ENCODE results near the gene TRIM69. TPM values are rescaled to one million over a fixed set of nuclear protein-coding genes. Genes with fewer than 3 reads are reported as not detected.
A peak's percentile ranks its signal among the peaks of the same experiment; 100 is the strongest.
"Not testable (repeated sequence)": the region's sequence is repeated elsewhere in the genome, so short reads cannot be mapped to it uniquely, and the experiment has no call there.

The TRIM69 gene
- polyA plus RNA-seq, 4 donors = 8.1 to 18.5 (median 10.9) TPM

- not testable (repeated sequence) for DNase-seq; H3K27me3 ChIP-seq (ENCODE audit: control insufficient read depth in 3 of 3, insufficient read depth in 3 of 3, low read length in 3 of 3); H3K36me3 ChIP-seq (ENCODE audit: control insufficient read depth in 3 of 3, insufficient read depth in 2 of 3, low read depth in 1 of 3, low read length in 3 of 3); H3K4me1 ChIP-seq (ENCODE audit: control insufficient read depth in 3 of 3, insufficient read depth in 2 of 3, low read depth in 1 of 3, low read length in 2 of 3); H3K9me3 ChIP-seq (ENCODE audit: control insufficient read depth in 2 of 2, insufficient read depth in 1 of 2, low read depth in 1 of 2, low read length in 1 of 2); H3K27ac ChIP-seq (ENCODE audit: low read depth in 1 of 3, low read length in 2 of 3); FAIRE-seq; H3K4me3 ChIP-seq (ENCODE audit: low read depth in 1 of 3, low read length in 3 of 3)
- 70 to 84% (median 74%) methylated on average over 11 to 23 of the region's 24 CpGs for WGBS, 3 donors
Measured at GRCh38 chr15:44739222-44739847, 3.0 kb downstream of the TRIM69 start.

GRCh38 chr15:44743454-44743853 lies 7.1 kb downstream of the TRIM69 start:
- WGBS, 3 donors = 85 to 100% (median 95%) methylated on average over 1 to 2 of the region's 2 CpGs
- not testable (repeated sequence) for FAIRE-seq; H3K27ac ChIP-seq (ENCODE audit: low read depth in 1 of 3, low read length in 2 of 3)

GRCh38 chr15:44753345-44753744 lies 17.0 kb downstream of the TRIM69 start:
- DNase-seq = no peak
- Histone ChIP-seq H3K27me3 (ENCODE audit: control insufficient read depth in 3 of 3, insufficient read depth in 3 of 3, low read length in 3 of 3) (peaks cover 0 to 5% (median 0%) of the 10 kb centered on the region in 3 donors), H3K4me3 (ENCODE audit: low read depth in 1 of 3, low read length in 3 of 3) (no peak overlapping the region), H3K27ac (ENCODE audit: low read depth in 1 of 3, low read length in 2 of 3) (no peak overlapping the region), H3K36me3 (ENCODE audit: control insufficient read depth in 3 of 3, insufficient read depth in 2 of 3, low read depth in 1 of 3, low read length in 3 of 3) (no peaks in the 10 kb centered on the region), H3K9me3 (ENCODE audit: control insufficient read depth in 2 of 2, insufficient read depth in 1 of 2, low read depth in 1 of 2, low read length in 1 of 2) (peaks cover 0 to 17% of the 10 kb centered on the region in 2 donors), H3K4me1 (ENCODE audit: control insufficient read depth in 3 of 3, insufficient read depth in 2 of 3, low read depth in 1 of 3, low read length in 2 of 3) (no peaks in the 10 kb centered on the region)
- WGBS, 3 donors = 93 to 100% (median 94%) methylated on average over 1 of the region's 1 CpG
- FAIRE-seq = no peak

More at GRCh38 chr15:44743454-44743853, 7.1 kb downstream of the TRIM69 start:
- not testable (repeated sequence) for H3K4me3 ChIP-seq (ENCODE audit: low read depth in 1 of 3, low read length in 3 of 3); H3K9me3 ChIP-seq (ENCODE audit: control insufficient read depth in 2 of 2, insufficient read depth in 1 of 2, low read depth in 1 of 2, low read length in 1 of 2); DNase-seq; H3K27me3 ChIP-seq (ENCODE audit: control insufficient read depth in 3 of 3, insufficient read depth in 3 of 3, low read length in 3 of 3); H3K36me3 ChIP-seq (ENCODE audit: control insufficient read depth in 3 of 3, insufficient read depth in 2 of 3, low read depth in 1 of 3, low read length in 3 of 3); H3K4me1 ChIP-seq (ENCODE audit: control insufficient read depth in 3 of 3, insufficient read depth in 2 of 3, low read depth in 1 of 3, low read length in 2 of 3)

- Histone ChIP-seq H3K27me3 (ENCODE audit: control insufficient read depth in 3 of 3, insufficient read depth in 3 of 3, low read length in 3 of 3) (peaks cover 0 to 4% (median 0%) of the 10 kb centered on the region in 3 donors), H3K9me3 (ENCODE audit: control insufficient read depth in 2 of 2, insufficient read depth in 1 of 2, low read depth in 1 of 2, low read length in 1 of 2) (no peaks in the 10 kb centered on the region), H3K4me3 (ENCODE audit: low read depth in 1 of 3, low read length in 3 of 3) (no peak overlapping the region), H3K27ac (ENCODE audit: low read depth in 1 of 3, low read length in 2 of 3) (no peak overlapping the region), H3K4me1 (ENCODE audit: control insufficient read depth in 3 of 3, insufficient read depth in 2 of 3, low read depth in 1 of 3, low read length in 2 of 3) (no peaks in the 10 kb centered on the region), H3K36me3 (ENCODE audit: control insufficient read depth in 3 of 3, insufficient read depth in 2 of 3, low read depth in 1 of 3, low read length in 3 of 3) (no peaks in the 10 kb centered on the region)
- FAIRE-seq (no peak), DNase-seq (no peak)
- WGBS, 3 donors = 53 to 71% (median 67%) methylated on average over 2 of the region's 2 CpGs
Measured at GRCh38 chr15:44763187-44763586, 26.9 kb downstream of the TRIM69 start.

GRCh38 chr15:44763848-44764247 lies 27.5 kb downstream of the TRIM69 start:
- no peaks in the 10 kb centered on the region for H3K36me3 ChIP-seq (ENCODE audit: control insufficient read depth in 3 of 3, insufficient read depth in 2 of 3, low read depth in 1 of 3, low read length in 3 of 3)
- H3K9me3 ChIP-seq (ENCODE audit: control insufficient read depth in 2 of 2, insufficient read depth in 1 of 2, low read depth in 1 of 2, low read length in 1 of 2) = no peaks in the 10 kb centered on the region
- DNase-seq (no peak), FAIRE-seq (no peak)
- H3K27ac ChIP-seq (ENCODE audit: low read depth in 1 of 3, low read length in 2 of 3) = no peak overlapping the region
- WGBS, 3 donors = 74 to 80% (median 80%) methylated on average over 3 of the region's 3 CpGs
- no peaks in the 10 kb centered on the region for H3K4me1 ChIP-seq (ENCODE audit: control insufficient read depth in 3 of 3, insufficient read depth in 2 of 3, low read depth in 1 of 3, low read length in 2 of 3)
- peaks cover 0 to 4% (median 0%) of the 10 kb centered on the region in 3 donors for H3K27me3 ChIP-seq (ENCODE audit: control insufficient read depth in 3 of 3, insufficient read depth in 3 of 3, low read length in 3 of 3)
- H3K4me3 ChIP-seq (ENCODE audit: low read depth in 1 of 3, low read length in 3 of 3) = no peak overlapping the region

GRCh38 chr15:44765036-44765435 lies 28.7 kb downstream of the TRIM69 start:
- WGBS, 3 donors = 40 to 41% (median 41%) methylated on average over 3 of the region's 3 CpGs
- H3K9me3 ChIP-seq (ENCODE audit: control insufficient read depth in 2 of 2, insufficient read depth in 1 of 2, low read depth in 1 of 2, low read length in 1 of 2) = no peaks in the 10 kb centered on the region
- H3K27me3 ChIP-seq (ENCODE audit: control insufficient read depth in 3 of 3, insufficient read depth in 3 of 3, low read length in 3 of 3) = no peaks in the 10 kb centered on the region
- DNase-seq (no peak), FAIRE-seq (no peak)
- no peak overlapping the region for H3K27ac ChIP-seq (ENCODE audit: low read depth in 1 of 3, low read length in 2 of 3)
- no peaks in the 10 kb centered on the region for H3K36me3 ChIP-seq (ENCODE audit: control insufficient read depth in 3 of 3, insufficient read depth in 2 of 3, low read depth in 1 of 3, low read length in 3 of 3)
- no peaks in the 10 kb centered on the region for H3K4me1 ChIP-seq (ENCODE audit: control insufficient read depth in 3 of 3, insufficient read depth in 2 of 3, low read depth in 1 of 3, low read length in 2 of 3)
- H3K4me3 ChIP-seq (ENCODE audit: low read depth in 1 of 3, low read length in 3 of 3) = no peak overlapping the region

GRCh38 chr15:44769521-44769920 lies 33.2 kb downstream of the TRIM69 start:
- H3K4me3 ChIP-seq (ENCODE audit: low read depth in 1 of 3, low read length in 3 of 3) = no peak overlapping the region
- H3K27ac ChIP-seq (ENCODE audit: low read depth in 1 of 3, low read length in 2 of 3) = no peak overlapping the region
- WGBS, 3 donors = 73 to 89% (median 88%) methylated on average over 5 of the region's 5 CpGs
- DNase-seq (no peak), FAIRE-seq (no peak)
- H3K36me3 ChIP-seq (ENCODE audit: control insufficient read depth in 3 of 3, insufficient read depth in 2 of 3, low read depth in 1 of 3, low read length in 3 of 3) = no peaks in the 10 kb centered on the region
- H3K9me3 ChIP-seq (ENCODE audit: control insufficient read depth in 2 of 2, insufficient read depth in 1 of 2, low read depth in 1 of 2, low read length in 1 of 2) = peaks cover 0 to 6% of the 10 kb centered on the region in 2 donors
- H3K4me1 ChIP-seq (ENCODE audit: control insufficient read depth in 3 of 3, insufficient read depth in 2 of 3, low read depth in 1 of 3, low read length in 2 of 3) = no peaks in the 10 kb centered on the region
- H3K27me3 ChIP-seq (ENCODE audit: control insufficient read depth in 3 of 3, insufficient read depth in 3 of 3, low read length in 3 of 3) = no peaks in the 10 kb centered on the region

GRCh38 chr15:44770715-44771114 lies 34.4 kb downstream of the TRIM69 start:
- WGBS, 3 donors = 71 to 80% (median 71%) methylated on average over 5 of the region's 5 CpGs
- not testable (repeated sequence) for H3K36me3 ChIP-seq (ENCODE audit: control insufficient read depth in 3 of 3, insufficient read depth in 2 of 3, low read depth in 1 of 3, low read length in 3 of 3); H3K27ac ChIP-seq (ENCODE audit: low read depth in 1 of 3, low read length in 2 of 3); H3K4me3 ChIP-seq (ENCODE audit: low read depth in 1 of 3, low read length in 3 of 3); FAIRE-seq; DNase-seq; H3K9me3 ChIP-seq (ENCODE audit: control insufficient read depth in 2 of 2, insufficient read depth in 1 of 2, low read depth in 1 of 2, low read length in 1 of 2); H3K27me3 ChIP-seq (ENCODE audit: control insufficient read depth in 3 of 3, insufficient read depth in 3 of 3, low read length in 3 of 3); H3K4me1 ChIP-seq (ENCODE audit: control insufficient read depth in 3 of 3, insufficient read depth in 2 of 3, low read depth in 1 of 3, low read length in 2 of 3)

GRCh38 chr15:44775953-44776352 lies 39.6 kb downstream of the TRIM69 start:
- H3K27me3 ChIP-seq (ENCODE audit: control insufficient read depth in 3 of 3, insufficient read depth in 3 of 3, low read length in 3 of 3) = no peaks in the 10 kb centered on the region
- no peaks in the 10 kb centered on the region for H3K36me3 ChIP-seq (ENCODE audit: control insufficient read depth in 3 of 3, insufficient read depth in 2 of 3, low read depth in 1 of 3, low read length in 3 of 3)
- DNase-seq (peak; percentile 12 to 14), FAIRE-seq (no peak)
- H3K9me3 ChIP-seq (ENCODE audit: control insufficient read depth in 2 of 2, insufficient read depth in 1 of 2, low read depth in 1 of 2, low read length in 1 of 2) = peaks cover 0 to 3% of the 10 kb centered on the region in 2 donors
- no peaks in the 10 kb centered on the region for H3K4me1 ChIP-seq (ENCODE audit: control insufficient read depth in 3 of 3, insufficient read depth in 2 of 3, low read depth in 1 of 3, low read length in 2 of 3)
- no peak overlapping the region for H3K27ac ChIP-seq (ENCODE audit: low read depth in 1 of 3, low read length in 2 of 3)
- H3K4me3 ChIP-seq (ENCODE audit: low read depth in 1 of 3, low read length in 3 of 3) = no peak overlapping the region
- 63 to 74% (median 65%) methylated on average over 4 of the region's 4 CpGs for WGBS, 3 donors

Data from small intestine (tissue), 7 donors.